ENCODE results near the gene ZNF778. TPM values are rescaled to one million over a fixed set of nuclear protein-coding genes. Genes with fewer than 3 reads are reported as not detected.
"Not testable (repeated sequence)": the region's sequence is repeated elsewhere in the genome, so short reads cannot be mapped to it uniquely, and the experiment has no call there.

The ZNF778 gene
- total RNA-seq, 4 donors from 2014 or later = 3.4 to 10.7 (median 6.5) TPM

DNA sequence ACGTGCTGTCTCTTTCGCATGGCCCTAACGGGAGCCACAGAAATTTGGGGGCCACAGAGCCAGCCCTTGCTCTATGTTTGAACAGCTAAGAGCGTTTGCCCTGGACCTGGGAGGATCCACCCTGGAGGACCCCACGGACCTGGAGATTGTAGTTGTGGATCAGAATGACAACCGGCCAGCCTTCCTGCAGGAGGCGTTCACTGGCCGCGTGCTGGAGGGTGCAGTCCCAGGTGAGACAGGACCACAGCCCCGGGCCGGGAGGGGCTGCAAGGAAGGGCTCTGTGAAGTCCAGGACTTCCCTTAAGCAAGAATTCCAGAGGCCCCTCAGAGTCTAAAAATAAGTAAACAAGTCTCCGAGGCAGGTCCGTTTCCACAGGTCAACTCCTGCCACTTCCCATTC, 34.0 kb upstream of the ZNF778 start:
- 20% methylated on average over 1 of the region's 13 CpGs; no CpG with 5 or more reads in 1 of the 2 donors for WGBS, 2 donors
- H3K27ac ChIP-seq = no peak overlapping the region
- peaks cover 0 to 3% (median 0%) of the 10 kb centered on the region in 3 donors for H3K4me1 ChIP-seq
- DNase-seq = no peak
- H3K9me3 ChIP-seq = no peaks in the 10 kb centered on the region
- intact Hi-C loops (cut with DNase I) = no loop called here
- TF ChIP-seq, protein P1, sequence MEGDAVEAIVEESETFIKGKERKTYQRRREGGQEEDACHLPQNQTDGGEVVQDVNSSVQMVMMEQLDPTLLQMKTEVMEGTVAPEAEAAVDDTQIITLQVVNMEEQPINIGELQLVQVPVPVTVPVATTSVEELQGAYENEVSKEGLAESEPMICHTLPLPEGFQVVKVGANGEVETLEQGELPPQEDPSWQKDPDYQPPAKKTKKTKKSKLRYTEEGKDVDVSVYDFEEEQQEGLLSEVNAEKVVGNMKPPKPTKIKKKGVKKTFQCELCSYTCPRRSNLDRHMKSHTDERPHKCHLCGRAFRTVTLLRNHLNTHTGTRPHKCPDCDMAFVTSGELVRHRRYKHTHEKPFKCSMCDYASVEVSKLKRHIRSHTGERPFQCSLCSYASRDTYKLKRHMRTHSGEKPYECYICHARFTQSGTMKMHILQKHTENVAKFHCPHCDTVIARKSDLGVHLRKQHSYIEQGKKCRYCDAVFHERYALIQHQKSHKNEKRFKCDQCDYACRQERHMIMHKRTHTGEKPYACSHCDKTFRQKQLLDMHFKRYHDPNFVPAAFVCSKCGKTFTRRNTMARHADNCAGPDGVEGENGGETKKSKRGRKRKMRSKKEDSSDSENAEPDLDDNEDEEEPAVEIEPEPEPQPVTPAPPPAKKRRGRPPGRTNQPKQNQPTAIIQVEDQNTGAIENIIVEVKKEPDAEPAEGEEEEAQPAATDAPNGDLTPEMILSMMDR (IDR thresholded peaks at IDR 0.05) = no peak
- no peak for TF ChIP-seq POLR2A (IDR thresholded peaks at IDR 0.05)
- peaks cover 0 to 64% (median 0%) of the 10 kb centered on the region in 4 donors for H3K27me3 ChIP-seq
- no peak overlapping the region for H3K4me3 ChIP-seq
- H3K36me3 ChIP-seq = no peaks in the 10 kb centered on the region

DNA sequence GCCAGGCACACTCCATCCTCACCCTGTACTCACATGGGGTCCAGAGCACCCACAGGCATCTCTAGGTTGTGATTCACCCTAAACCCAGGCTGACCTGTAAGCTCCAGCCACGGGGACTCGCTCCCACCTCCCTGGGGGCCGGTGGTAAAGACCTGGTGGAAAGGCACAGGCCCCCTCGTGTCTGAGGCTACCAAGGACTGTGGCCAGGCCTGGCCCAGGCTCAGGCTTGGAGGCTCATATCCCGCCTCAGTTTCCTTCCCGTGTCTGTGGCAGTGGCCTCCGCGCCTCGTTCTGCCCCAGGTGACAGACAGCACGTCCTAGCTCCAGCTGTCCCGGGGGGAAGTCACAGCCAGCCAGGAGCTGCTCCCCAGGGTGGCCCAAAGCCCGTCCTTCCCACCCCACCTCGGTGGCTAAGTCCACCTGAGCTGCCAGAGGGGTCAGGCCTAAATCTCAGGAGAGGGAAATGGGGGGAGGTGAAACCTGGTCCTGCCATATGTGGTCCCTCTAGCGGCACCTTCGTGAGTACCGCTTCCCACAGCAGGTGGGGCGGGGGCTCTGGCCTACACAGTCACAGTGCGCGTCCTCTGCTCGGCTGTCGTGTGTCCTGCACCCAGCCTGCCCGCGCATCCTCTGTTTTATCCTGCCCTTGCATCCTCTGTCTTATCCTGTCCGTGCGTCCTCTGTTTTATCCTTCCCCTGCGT, 33.4 kb upstream of the ZNF778 start:
- Histone ChIP-seq H3K36me3 (no peaks in the 10 kb centered on the region), H3K4me1 (no peaks in the 10 kb centered on the region), H3K27me3 (peaks cover 0 to 57% (median 0%) of the 10 kb centered on the region in 4 donors), H3K4me3 (no peak overlapping the region), H3K27ac (no peak overlapping the region), H3K9me3 (no peaks in the 10 kb centered on the region)
- TF ChIP-seq, protein P1 (IDR thresholded peaks at IDR 0.05) = no peak
- TF ChIP-seq POLR2A (IDR thresholded peaks at IDR 0.05) = no peak
- intact Hi-C loops (cut with DNase I) = no loop called here
- WGBS, 2 donors = 55 to 75% methylated on average over 13 of the region's 26 CpGs
- no peak for DNase-seq

- no peaks in the 10 kb centered on the region for H3K36me3 ChIP-seq
- WGBS, 2 donors = 54 to 68% methylated on average over 3 to 8 of the region's 9 CpGs
- H3K4me1 ChIP-seq = no peaks in the 10 kb centered on the region
- peaks cover 0 to 52% (median 0%) of the 10 kb centered on the region in 4 donors for H3K27me3 ChIP-seq
- no peaks in the 10 kb centered on the region for H3K9me3 ChIP-seq
- intact Hi-C loops (cut with DNase I) = no loop called here
- DNase-seq = no peak
- TF ChIP-seq POLR2A (IDR thresholded peaks at IDR 0.05) = no peak
- TF ChIP-seq, protein P1 (IDR thresholded peaks at IDR 0.05) = no peak
- H3K27ac ChIP-seq = no peak overlapping the region
- no peak overlapping the region for H3K4me3 ChIP-seq
These were observed 32.9 kb upstream of the ZNF778 start for GRCh38 chr16:89184677-89184932.

- no peak for DNase-seq
- Histone ChIP-seq H3K4me1 (no peaks in the 10 kb centered on the region), H3K4me3 (no peak overlapping the region), H3K9me3 (no peaks in the 10 kb centered on the region), H3K27me3 (peaks cover 0 to 47% (median 0%) of the 10 kb centered on the region in 4 donors), H3K27ac (no peak overlapping the region), H3K36me3 (no peaks in the 10 kb centered on the region)
- intact Hi-C loops (cut with DNase I) = no loop called here
- TF ChIP-seq, protein P1 (IDR thresholded peaks at IDR 0.05) = no peak
- no peak for TF ChIP-seq POLR2A (IDR thresholded peaks at IDR 0.05)
- 59 to 100% methylated on average over 1 to 25 of the region's 48 CpGs for WGBS, 2 donors
These were observed 32.3 kb upstream of the ZNF778 start for GRCh38 chr16:89184933-89185794.

GRCh38 chr16:89185887-89186592, 31.5 kb upstream of the ZNF778 start:
- intact Hi-C loops (cut with DNase I); H3K4me1 ChIP-seq; H3K36me3 ChIP-seq: not testable (repeated sequence)

DNA sequence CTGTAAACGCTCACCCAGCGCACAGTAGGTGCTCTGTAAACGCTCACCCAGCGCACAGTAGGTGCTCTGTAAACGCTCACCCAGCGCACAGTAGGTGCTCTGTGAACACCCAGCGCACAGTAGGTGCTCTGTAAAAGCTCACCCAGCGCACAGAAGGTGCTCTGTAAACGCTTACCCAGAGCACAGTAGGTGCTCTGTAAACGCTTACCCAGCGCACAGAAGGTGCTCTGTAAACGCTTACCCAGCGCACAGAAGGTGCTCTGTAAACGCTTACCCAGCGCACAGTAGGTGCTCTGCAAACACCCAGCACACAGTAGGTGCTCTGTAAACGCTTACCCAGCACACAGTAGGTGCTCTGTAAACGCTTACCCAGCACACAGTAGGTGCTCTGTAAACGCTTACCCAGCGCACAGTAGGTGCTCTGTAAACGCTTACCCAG, 30.9 kb upstream of the ZNF778 start:
- intact Hi-C loops (cut with DNase I) = not testable (repeated sequence)
- peaks cover 0 to 38% (median 0%) of the 10 kb centered on the region in 4 donors for H3K27me3 ChIP-seq

More at GRCh38 chr16:89185887-89186592, 31.5 kb upstream of the ZNF778 start:
- H3K27ac ChIP-seq, DNase-seq, H3K4me3 ChIP-seq, H3K9me3 ChIP-seq: not testable (repeated sequence)
- WGBS, 2 donors = 93 to 100% methylated on average over 1 to 25 of the region's 30 CpGs
- H3K27me3 ChIP-seq = peaks cover 0 to 38% (median 0%) of the 10 kb centered on the region in 4 donors

More for the DNA sequence above, 30.9 kb upstream of the ZNF778 start:
- H3K9me3 ChIP-seq, H3K27ac ChIP-seq, H3K36me3 ChIP-seq, H3K4me1 ChIP-seq, H3K4me3 ChIP-seq, DNase-seq: not testable (repeated sequence)
- WGBS, 2 donors = 92 to 93% methylated on average over 5 to 14 of the region's 20 CpGs
